ENCODE results near the gene GPR158.
A peak's percentile ranks its signal among the peaks of the same experiment; 100 is the strongest.
"Not testable (repeated sequence)": the region's sequence is repeated elsewhere in the genome, so short reads cannot be mapped to it uniquely, and the experiment has no call there.

GPR158 gene, protein sequence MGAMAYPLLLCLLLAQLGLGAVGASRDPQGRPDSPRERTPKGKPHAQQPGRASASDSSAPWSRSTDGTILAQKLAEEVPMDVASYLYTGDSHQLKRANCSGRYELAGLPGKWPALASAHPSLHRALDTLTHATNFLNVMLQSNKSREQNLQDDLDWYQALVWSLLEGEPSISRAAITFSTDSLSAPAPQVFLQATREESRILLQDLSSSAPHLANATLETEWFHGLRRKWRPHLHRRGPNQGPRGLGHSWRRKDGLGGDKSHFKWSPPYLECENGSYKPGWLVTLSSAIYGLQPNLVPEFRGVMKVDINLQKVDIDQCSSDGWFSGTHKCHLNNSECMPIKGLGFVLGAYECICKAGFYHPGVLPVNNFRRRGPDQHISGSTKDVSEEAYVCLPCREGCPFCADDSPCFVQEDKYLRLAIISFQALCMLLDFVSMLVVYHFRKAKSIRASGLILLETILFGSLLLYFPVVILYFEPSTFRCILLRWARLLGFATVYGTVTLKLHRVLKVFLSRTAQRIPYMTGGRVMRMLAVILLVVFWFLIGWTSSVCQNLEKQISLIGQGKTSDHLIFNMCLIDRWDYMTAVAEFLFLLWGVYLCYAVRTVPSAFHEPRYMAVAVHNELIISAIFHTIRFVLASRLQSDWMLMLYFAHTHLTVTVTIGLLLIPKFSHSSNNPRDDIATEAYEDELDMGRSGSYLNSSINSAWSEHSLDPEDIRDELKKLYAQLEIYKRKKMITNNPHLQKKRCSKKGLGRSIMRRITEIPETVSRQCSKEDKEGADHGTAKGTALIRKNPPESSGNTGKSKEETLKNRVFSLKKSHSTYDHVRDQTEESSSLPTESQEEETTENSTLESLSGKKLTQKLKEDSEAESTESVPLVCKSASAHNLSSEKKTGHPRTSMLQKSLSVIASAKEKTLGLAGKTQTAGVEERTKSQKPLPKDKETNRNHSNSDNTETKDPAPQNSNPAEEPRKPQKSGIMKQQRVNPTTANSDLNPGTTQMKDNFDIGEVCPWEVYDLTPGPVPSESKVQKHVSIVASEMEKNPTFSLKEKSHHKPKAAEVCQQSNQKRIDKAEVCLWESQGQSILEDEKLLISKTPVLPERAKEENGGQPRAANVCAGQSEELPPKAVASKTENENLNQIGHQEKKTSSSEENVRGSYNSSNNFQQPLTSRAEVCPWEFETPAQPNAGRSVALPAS (N-terminal part only)

DNA sequence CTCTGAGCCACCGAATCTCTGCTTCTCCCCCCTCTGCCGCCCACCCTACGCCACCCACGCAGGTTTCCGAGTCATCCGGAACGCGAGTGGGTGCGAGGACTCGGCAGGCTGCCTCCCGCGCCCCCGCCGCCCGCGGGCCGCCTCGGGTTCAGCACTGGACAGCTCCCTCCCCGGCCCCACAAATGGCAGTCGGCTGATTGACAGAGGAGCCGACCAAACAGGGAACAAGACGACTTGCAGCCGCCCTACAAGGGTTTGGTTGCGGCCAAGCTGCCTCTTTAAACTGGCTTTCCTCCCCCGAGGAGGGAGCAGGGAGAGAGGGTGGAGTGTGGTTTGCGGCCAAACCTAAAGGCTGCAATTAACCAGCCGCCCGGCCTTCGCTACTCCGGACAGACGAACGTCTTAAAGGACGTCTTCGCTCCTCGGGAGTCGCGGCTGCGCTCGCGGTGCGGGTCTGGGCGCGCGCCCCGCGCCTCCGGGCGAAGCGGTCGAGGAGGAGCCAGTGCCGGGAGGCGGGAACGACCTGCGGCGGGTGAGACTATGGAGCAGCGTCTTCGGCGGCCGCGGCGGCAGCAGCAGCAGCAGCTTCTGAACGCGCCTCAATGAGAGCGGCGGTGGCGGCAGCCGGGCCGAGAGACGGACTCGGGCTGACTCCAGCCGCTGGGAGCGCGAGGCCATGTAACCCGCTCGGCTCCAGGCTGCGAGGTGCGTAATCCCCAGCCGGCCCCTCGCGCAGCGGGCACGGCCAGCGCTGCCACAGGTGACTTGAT, at the start of gene GPR158:
GPR158 (plus strand) TSS at position 541 of the 770 bp plus-strand sequence. CDS start 420 bp downstream, outside the sequence.
- peak; percentile 94 for DNase-seq (ENCODE audit: low spot score)

DNA sequence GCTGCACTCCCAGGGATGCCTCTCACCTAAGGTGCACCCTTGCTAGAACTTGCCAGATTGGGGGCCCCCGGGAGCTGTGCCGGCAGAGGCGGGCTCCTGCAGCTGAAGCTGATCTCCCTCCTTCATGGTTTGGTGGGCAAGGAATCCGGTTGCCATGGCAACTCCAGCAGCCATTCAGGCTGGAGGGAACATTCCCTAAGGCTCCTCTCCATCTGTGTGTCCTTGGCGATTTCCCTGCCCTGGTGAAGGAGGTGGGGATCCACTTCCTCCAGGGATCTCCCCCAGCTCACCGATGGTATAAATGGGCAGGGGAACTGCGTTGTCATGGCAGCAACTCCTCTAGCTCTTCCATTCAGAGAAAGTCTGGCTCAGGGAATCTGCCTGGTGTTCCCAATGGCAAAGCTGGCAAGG, 49.6 kb upstream of the GPR158 start:
- peak; percentile 88 for DNase-seq (ENCODE audit: low spot score)

DNA sequence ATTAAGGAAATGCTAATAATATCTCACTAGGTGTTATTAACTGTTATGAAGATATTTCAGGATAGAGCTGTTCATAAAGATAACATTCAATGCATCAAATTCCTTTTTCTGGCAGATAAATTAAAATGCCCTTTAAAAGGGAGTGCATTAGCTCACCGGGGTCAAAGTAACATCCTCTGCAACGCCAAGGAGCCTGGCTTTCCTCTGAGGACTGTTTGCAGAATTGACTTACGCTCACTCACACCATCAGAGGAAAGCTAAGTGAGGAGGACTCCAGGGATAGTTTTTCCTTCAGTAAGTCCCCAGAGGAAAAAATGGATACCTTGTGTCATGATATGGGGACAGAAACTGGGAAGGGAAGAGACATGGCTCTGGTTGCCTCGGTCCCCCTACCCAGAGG, 45.2 kb upstream of the GPR158 start:
- no peak for DNase-seq (ENCODE audit: low spot score)

DNA sequence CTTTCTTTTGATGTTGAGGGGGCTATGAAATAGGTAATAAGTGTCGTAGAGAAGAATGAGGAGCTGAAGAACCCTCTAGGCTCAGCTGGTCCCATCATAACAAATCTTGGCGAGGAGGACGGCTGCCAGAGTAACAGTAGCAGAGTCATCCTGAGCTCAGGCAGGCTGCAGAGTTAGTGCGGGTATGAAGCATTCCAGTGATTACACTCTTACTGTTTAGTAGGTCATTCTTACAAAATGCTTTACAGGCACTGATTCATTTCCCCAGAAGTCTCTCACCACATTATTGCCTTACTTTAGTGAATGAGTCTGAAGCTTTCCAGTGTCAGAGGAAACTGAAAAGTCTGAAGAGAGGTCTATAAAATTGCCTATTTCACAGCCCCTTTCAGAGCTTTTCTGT, 43.9 kb upstream of the GPR158 start:
- no peak for DNase-seq (ENCODE audit: low spot score)

DNA sequence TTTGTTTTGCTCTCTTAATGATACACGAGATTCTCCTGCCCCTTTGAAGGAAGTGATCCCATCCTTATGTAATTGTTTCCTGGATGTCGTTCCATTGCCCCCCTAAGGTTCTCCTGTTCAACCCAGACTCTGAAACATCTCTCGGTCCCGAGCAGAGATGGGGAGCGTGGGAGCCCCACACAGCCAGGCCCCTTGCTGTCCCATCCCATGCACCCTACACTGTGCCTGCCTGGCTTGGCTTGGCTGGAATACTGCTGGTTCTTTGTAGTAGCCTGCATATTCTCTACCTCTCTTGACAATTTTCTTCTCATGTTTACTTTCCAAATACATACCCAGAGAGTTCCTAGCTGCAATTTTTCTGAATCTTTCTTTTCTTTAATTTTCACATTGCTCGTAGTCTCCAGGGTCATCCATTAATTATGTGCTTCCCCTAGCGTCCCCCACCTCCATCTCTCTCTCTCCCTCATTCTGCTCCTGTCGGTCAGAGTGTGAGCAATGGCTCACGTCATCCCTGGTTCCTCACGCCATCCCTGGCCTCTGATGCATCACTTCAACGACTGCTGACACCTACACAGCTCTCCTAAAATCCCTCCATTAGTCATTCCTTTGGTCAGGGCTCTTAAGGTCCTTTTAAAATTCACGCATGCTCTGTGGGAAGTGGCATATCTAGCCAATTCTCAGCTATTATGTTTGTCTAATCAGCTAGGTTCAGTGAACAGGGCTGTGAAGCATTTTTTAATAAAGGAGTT, 32.5 kb upstream of the GPR158 start:
- no peak for DNase-seq (ENCODE audit: low spot score)

DNA sequence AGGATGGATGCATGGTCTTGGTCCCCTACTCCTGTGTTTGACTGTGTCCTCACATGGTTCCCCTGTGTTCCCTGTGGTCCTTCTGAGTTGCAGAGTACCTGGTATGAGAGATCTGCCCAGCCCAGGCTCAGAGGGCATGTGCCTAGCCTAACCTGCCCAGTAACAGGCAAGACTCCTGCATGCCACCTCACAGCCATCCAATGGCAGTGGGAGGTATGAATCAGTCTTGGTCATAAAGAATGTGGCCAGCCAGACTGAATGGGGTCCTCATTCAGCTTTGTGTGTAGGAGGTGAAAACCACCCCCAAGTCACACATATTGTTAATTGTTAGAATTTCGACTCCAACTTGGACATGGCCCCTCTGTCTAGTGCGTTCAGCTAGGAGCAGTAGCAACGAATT, 17.2 kb upstream of the GPR158 start:
- DNase-seq (ENCODE audit: low spot score): no peak

DNA sequence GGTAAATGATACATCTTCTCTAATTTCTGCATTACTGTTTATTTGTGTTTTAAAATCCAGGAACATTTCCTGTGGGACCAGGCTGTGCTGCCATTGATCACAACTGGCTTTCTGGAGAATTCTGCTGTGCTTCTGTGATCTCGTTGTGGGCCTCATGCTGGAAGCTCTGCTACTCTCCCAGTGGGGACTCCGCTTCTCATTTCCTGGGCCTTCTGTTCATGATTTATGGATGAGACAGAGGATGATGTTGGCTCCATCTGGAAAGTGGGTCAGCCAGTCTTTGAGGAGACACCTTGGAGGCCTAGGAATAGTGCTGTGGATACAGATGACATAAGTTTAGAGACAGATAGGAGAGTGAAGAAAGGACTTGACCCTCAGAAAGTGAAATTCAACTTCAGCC, 15.2 kb upstream of the GPR158 start:
- no peak for DNase-seq (ENCODE audit: low spot score)

DNA sequence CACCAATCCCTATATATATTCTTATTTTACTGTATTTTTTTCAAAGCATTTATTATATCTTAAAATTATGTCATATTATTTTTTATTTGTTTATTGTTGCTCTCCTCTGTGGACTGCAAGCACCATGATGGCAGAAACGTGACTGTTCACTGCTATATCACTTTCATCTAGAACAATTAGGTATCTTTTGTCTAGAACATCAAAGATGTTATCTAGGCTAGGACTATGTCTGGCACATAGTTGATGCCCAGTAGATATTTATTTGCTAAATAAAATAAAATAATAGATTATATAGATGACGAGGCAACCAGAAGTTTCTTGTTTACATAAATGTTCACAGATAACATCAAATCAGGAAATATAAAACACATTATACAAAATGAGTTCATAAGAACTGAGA, 12.4 kb upstream of the GPR158 start:
- no peak for DNase-seq (ENCODE audit: low spot score)

DNA sequence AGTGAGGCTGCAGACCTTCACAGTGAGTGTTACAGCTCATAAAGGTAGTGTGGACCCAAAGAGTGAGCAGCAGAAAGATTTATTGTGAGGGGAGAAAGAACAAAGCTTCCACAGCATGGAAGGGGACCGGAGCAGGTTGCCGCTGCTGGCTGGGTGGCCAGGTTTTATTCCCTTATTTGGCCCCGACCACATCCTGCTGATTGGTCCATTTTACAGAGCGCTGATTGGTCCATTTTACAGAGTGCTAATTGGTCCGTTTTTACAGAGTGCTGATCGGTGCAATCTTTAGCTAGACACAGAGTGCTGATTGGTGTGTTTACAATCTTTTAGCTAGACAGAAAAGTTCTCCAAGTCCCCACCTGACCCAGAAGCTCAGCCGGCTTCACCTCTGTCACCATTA, 11.3 kb upstream of the GPR158 start:
- DNase-seq (ENCODE audit: low spot score): not testable (repeated sequence)

DNA sequence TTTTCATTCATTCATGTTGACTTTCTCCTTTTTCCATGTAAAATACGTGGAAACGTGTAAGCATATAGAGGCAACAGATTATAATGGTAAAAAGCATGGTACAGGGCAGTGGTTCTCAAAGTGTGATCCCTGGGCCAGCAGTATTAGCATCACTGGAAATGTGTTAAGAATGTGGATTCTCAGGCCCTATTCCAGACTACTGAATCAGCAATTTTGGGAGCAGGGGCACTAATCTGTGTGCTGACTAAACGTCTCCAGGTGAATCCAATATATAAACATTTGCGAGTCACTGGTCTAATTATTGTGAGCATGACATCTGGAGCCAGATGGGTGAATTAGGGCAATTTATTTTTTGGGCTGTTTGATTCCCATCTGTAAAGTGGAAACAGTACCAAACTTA, 5.1 kb upstream of the GPR158 start:
- no peak for DNase-seq (ENCODE audit: low spot score)

DNA sequence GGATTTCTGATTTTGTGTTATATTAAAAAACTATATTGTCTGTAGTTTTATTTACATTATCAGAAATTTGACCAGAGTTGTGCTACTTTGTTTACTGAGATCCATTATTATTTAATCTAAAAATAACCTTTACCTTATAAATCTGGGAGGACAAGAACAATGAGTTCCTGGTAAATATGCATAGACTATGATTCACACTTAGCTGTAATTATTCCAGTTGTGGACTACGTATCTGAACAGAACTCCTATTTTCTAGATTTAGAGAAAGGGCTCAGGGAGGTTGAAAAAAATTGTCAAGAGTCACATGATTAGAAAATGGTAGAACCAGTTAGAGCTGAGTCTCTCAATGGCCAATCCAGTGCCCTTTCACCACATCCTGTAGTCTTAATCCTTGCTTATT, 4.2 kb upstream of the GPR158 start:
- no peak for DNase-seq (ENCODE audit: low spot score)

DNA sequence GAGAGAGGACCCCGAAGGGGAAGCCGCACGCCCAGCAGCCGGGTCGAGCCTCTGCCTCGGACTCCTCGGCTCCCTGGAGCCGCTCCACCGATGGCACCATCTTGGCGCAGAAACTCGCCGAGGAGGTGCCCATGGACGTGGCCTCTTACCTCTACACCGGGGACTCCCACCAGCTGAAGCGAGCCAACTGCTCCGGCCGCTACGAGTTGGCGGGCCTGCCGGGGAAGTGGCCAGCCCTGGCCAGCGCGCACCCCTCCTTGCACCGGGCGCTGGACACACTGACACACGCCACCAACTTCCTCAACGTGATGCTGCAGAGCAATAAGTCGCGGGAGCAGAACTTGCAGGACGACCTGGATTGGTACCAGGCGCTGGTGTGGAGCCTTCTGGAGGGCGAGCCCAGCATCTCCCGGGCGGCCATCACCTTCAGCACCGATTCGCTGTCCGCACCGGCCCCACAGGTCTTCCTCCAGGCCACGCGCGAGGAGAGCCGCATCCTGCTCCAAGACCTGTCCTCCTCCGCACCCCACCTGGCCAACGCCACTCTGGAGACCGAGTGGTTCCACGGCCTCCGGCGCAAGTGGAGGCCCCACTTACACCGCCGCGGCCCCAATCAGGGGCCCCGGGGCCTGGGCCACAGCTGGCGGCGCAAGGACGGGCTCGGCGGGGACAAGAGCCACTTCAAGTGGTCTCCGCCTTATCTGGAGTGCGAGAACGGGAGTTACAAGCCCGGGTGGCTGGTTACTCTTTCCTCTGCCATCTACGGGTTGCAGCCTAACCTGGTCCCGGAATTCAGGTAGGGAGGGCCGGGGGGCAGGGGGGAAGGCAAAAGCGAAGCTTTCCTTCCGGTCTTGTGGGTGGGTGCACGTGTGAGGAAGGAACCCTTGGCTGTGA, 973 bp downstream of the GPR158 start:
- DNase-seq (ENCODE audit: low spot score): peak; percentile 73

DNA sequence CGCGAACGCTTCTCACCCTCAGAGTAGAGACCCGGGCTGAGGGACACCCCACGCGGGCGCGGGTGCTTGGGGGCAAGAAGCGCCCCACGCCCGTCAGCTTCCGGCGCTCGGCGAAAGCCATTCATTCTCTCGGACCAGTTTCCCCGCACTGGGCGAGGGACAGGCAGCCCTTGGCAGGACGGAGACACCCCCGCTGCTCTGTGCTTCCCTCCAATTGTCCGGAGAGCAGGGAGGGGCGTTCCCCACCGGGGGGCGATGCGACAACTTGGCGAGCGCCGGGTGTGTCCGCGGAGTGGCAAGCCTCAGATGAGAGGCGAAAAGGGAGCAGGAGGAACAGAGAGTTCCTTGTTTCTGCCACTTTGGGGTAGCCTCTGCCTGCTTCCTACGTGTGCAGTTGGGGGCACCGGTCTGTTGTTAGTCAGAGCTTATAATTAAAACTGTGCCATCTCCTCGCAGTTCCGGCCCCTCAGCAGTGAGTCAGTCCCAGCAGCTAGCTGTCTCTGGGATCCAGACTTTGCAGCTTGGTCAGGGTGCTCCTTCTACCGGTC, 1.7 kb downstream of the GPR158 start:
- peak; percentile 59 for DNase-seq (ENCODE audit: low spot score)

DNA sequence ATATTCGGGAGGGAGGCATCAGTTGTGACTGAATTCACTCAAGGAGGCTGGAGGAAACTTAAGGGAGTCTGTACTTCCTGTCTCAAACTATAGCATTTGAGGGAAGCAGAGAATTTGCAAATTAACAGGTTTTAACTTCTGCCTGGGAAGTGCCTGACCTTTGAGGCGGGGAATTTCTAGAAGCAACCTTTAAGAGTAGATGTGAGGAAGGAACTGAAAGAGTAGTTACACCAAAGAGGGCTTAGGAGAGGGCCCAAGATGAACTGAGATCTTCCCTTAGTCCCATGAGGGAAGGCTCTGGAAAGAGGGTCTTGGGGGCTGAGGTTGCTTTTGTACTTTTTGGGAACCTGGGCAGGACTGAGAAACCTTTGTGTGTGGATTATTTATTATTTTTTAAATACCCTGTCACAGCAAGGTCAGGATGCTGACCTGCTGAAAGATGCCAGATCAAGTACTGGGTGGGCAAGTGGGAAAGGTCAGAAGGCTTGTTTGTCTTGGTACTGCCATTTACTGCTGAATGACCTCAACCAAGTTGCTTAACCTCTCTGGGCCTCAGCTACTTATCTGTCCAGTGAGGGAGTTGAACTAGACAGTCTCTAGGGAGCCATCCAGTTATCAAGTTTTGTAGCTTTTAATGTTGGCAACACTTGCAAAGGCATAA, 2.4 kb downstream of the GPR158 start:
- DNase-seq (ENCODE audit: low spot score): no peak

DNA sequence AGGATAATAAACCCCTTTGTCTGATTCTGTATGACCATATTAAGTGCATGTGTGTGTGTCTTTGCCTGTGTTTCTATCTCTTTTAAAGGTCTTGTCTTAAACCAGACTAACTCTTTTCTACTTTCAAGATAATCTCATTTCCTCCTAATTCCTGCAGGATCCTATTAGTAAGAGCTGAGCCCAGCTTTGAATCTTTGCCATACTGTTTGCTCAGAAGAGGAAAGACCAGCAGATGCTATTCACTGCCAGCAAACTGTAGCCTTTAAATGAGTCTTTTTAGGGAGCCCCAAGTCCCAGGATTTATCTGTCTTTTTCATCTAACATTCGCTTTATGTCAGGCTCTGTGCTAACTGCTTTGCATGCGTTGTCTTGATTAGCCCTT, 2.9 kb downstream of the GPR158 start:
- DNase-seq (ENCODE audit: low spot score): no peak

DNA sequence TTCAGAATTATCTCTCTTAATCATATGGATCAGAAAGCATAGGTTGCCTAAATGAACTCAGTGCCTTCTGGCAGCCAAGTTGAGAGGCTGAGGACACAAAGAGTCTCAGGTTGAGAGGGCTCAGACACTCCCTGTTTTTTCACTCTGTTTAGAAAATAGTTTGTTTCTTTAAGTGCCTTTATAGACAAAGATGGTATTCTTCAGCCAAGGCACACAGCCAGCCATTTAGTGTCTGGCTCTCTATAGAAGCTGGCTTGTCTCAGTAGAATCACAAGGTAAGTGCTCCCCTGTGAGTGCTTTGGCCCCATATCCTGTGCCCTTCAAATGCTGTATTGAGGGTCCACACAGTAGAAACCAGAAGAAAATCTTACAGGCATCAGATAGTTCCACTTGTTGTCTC, 3.6 kb downstream of the GPR158 start:
- DNase-seq (ENCODE audit: low spot score): no peak

DNA sequence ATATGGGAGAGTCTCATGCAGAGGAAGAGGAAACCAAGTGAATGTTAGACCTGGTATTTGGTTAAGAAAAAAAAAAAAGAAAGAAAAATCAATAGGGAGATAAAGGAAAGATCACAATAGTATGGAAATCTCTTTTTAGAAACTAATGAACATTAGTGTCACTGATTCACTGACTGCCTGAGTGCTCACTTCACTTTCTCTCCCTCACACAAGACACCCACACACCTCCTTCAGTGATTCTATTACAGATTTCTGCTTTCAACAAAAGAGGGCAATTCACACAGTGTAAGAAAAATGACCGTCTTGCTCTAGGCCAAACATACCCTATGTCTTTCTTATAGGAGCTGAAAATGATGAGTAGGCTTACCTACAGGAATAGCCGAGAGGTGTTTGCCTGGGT, 6.0 kb downstream of the GPR158 start:
- DNase-seq (ENCODE audit: low spot score): no peak

DNA sequence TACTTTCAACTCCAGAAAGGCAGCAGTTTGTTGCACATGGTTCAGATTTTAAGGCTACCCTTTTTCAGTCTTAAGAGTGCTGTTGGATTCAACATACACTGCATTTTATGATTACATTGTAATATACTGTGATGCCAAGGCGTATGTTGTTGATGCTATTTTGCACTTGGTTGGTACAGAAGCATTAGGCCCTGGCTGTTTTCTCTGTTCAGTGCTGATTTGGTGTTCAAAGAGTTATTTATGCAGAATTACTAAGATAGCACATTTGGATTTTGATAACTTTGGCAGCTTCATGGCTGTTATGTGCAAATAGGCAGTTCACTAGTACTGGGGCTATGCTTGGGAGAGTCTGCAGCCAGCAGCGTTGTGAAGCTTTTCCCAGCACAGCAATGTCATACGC, 7.8 kb downstream of the GPR158 start:
- DNase-seq (ENCODE audit: low spot score): no peak

Measured in ecto neural progenitor cell (in vitro differentiated cells).